Endothelial cell of umbilical vein (primary cell): ENCODE results near the gene PAQR4. TPM values are rescaled to one million over a fixed set of nuclear protein-coding genes. Genes with fewer than 3 reads are reported as not detected.

ENCODE experiments used
- BruUV-seq: library from RNA; stranded (reverse); fragments of 400-500 nt; replicated peaks from 2 replicates; lab custom pipeline; 2021; lab: Mats Ljungman, UMichigan
- CTCF ChIA-PET: fragments of 300-600, 350-600 bp; sonication (Branson Sonifier 250); formaldehyde crosslinking; loops from one replicate; lab custom pipeline; 2021; ENCODE audit warnings: antibody characterized with exemption, inconsistent platforms; lab: Charles Lee
- POLR2A ChIA-PET: fragments of 300-600, 350-600 bp; sonication (Branson Sonifier 250); formaldehyde crosslinking; loops from one replicate; lab custom pipeline; 2021; ENCODE audit warnings: antibody characterized with exemption, inconsistent platforms; lab: Charles Lee
- DNase-seq: peaks from one replicate; pipeline ENCODE4 v3.0.0-alpha.2; 2011; ENCODE audit warnings: low read depth, low spot score
- FAIRE-seq: peaks from 2 replicates; lab custom pipeline; 2011; peaks lifted over from hg19 to GRCh38; lab: Jason Lieb, UNC
- H2AFZ ChIP-seq: 2 replicates; pipeline ENCODE4 v1.6.0; 2012; ENCODE audit warnings: low read depth, low read length, control low read depth, inconsistent platforms
- H3K27ac ChIP-seq: 2 replicates; pipeline ENCODE4 v1.5.1; 2011; ENCODE audit warnings: low read depth, mild to moderate bottlenecking, control low read depth, low read length, moderate library complexity; ENCODE audit not compliant: insufficient read depth
- H3K27me3 ChIP-seq, 2 experiments: 2 replicates each; pipeline versions ENCODE4 v1.6.0 to v1.6.1; 2011; ENCODE audit warnings: low read length in 2 of 2, mixed read lengths in 1 of 2; ENCODE audit not compliant: control insufficient read depth in 2 of 2, insufficient read depth in 2 of 2
- H3K36me3 ChIP-seq, 2 experiments: 2 replicates in 1 of 2; 3 replicates in 1 of 2; pipeline ENCODE4 v1.5.1; 2011; ENCODE audit warnings: low read length in 2 of 2, mild to moderate bottlenecking in 1 of 2, moderate library complexity in 1 of 2; ENCODE audit not compliant: control insufficient read depth in 2 of 2, insufficient read depth in 2 of 2; ENCODE audit errors: extremely low read depth in 1 of 2
- H3K4me1 ChIP-seq: 3 replicates; pipeline ENCODE4 v1.5.1; 2011; ENCODE audit warnings: mild to moderate bottlenecking, low read length; ENCODE audit not compliant: control insufficient read depth, insufficient read depth; ENCODE audit errors: extremely low read depth
- H3K4me2 ChIP-seq: 2 replicates; pipeline ENCODE4 v1.6.1; 2011; ENCODE audit warnings: low read length, control low read depth, mixed read lengths; ENCODE audit not compliant: insufficient read depth
- H3K4me3 ChIP-seq, 3 experiments: fragments of 200-600 bp in 1 of 3; sonication (generic), shearing (Covaris generic) in 1 of 3; replicated peaks in 1 of 3; 2 replicates each; pipeline ENCODE4 v1.5.1; 2011 to 2016; ENCODE audit warnings: control low read depth in 3 of 3, low read length in 3 of 3, mild to moderate bottlenecking in 2 of 3, inconsistent platforms in 1 of 3, low read depth in 1 of 3, moderate library complexity in 1 of 3; ENCODE audit not compliant: insufficient read depth in 1 of 3
- H3K79me2 ChIP-seq: 2 replicates; pipeline ENCODE4 v1.6.0; 2012; ENCODE audit warnings: low read length, inconsistent platforms; ENCODE audit not compliant: control insufficient read depth, insufficient read depth
- H3K9ac ChIP-seq: replicated peaks from 2 replicates; pipeline ENCODE3; 2011; ENCODE audit warnings: low read length, control low read depth; ENCODE audit not compliant: insufficient read depth; ENCODE audit errors: extremely low read depth
- H3K9me1 ChIP-seq: replicated peaks from 3 replicates; pipeline ENCODE4 v1.6.0; 2011; ENCODE audit warnings: mild to moderate bottlenecking, low read length; ENCODE audit not compliant: control insufficient read depth, insufficient read depth; ENCODE audit errors: extremely low read depth
- H3K9me3 ChIP-seq: replicated peaks from 2 replicates; pipeline ENCODE4 v1.5.1; 2012; ENCODE audit warnings: low read length, inconsistent platforms; ENCODE audit not compliant: control insufficient read depth, insufficient read depth
- H4K20me1 ChIP-seq: replicated peaks from 2 replicates; pipeline ENCODE3; 2011; ENCODE audit warnings: mild to moderate bottlenecking, low read length; ENCODE audit not compliant: control insufficient read depth, insufficient read depth; ENCODE audit errors: extremely low read depth
- CTCF ChIP-seq, 2 donors: IDR thresholded peaks; 1 replicate in 1 of 2; 2 replicates in 1 of 2; pipeline ENCODE4 v1.5.1; 2011; ENCODE audit warnings: low read length in 2 of 2, mild to moderate bottlenecking in 2 of 2, moderate library complexity in 2 of 2, control low read depth in 1 of 2, inconsistent platforms in 1 of 2, low read depth in 1 of 2; ENCODE audit not compliant: insufficient read depth in 1 of 2; ENCODE audit errors: extremely low read depth in 1 of 2
- EZH2 ChIP-seq: IDR thresholded peaks from 2 replicates; pipeline ENCODE4 v1.6.1; 2012; ENCODE audit warnings: borderline replicate concordance, low read depth, mild to moderate bottlenecking, moderate library complexity, low read length, inconsistent platforms; ENCODE audit not compliant: severe bottlenecking
- FOS ChIP-seq: IDR thresholded peaks from 2 replicates; pipeline ENCODE4 v1.6.1; 2011; ENCODE audit warnings: mild to moderate bottlenecking, low read length, moderate library complexity, borderline replicate concordance; ENCODE audit not compliant: insufficient read depth
- GATA2 ChIP-seq: IDR thresholded peaks from 2 replicates; pipeline ENCODE4 v1.7.0; 2011; ENCODE audit warnings: low read depth, mild to moderate bottlenecking, moderate library complexity, mixed read lengths, low read length; ENCODE audit not compliant: insufficient read length, insufficient read depth
- JUN ChIP-seq: IDR thresholded peaks from 2 replicates; pipeline ENCODE4 v1.6.1; 2011; ENCODE audit warnings: borderline replicate concordance, low read depth; ENCODE audit not compliant: insufficient read length, insufficient read depth
- MAX ChIP-seq: IDR thresholded peaks from 2 replicates; pipeline ENCODE4 v1.6.1; 2011; ENCODE audit not compliant: insufficient read depth, insufficient read length
- MYC ChIP-seq: IDR thresholded peaks from one replicate; pipeline ENCODE4 v1.6.1; 2011; ENCODE audit warnings: mild to moderate bottlenecking, low read depth, low read length
- POLR2A ChIP-seq: IDR thresholded peaks from 2 replicates; pipeline ENCODE4 v1.6.1; 2012; ENCODE audit warnings: low read depth, mild to moderate bottlenecking, control low read depth, low read length
- POLR2AphosphoS5 ChIP-seq: IDR thresholded peaks from 2 replicates; pipeline ENCODE4 v1.6.1; 2012; ENCODE audit warnings: low read depth, mild to moderate bottlenecking, control low read depth, low read length, moderate library complexity; ENCODE audit not compliant: insufficient read depth
- dilution Hi-C: fragments of 300-500 bp; cut with MboI; formaldehyde crosslinking; loops from one replicate; pipeline ENCODE4 v1.15.0; 2019; ENCODE audit warnings: low sequenced_read_pairs; ENCODE audit not compliant: extremely low pct_ligation_motif_present
- intact Hi-C: fragments of 100-400 bp; cut with micrococcal nuclease; formaldehyde crosslinking; loops from one replicate; pipeline ENCODE4 v1.10.0; 2022
- polyA plus RNA-seq, 4 experiments: library from polyadenylated mRNA; depleted of rRNA in 3 of 4; stranded (reverse) in 3 of 4; unstranded in 1 of 4; fragments of >200 nt; gene quantifications; 2 replicates each; pipeline versions ENCODE4 v1.2.1 to v1.2.3, GENCODE V29; 2011 to 2012; ENCODE audit warnings: missing spikeins in 1 of 4
- total RNA-seq: library from RNA; stranded (reverse); gene quantifications from 2 replicates; pipeline ENCODE4 v1.2.3, GENCODE V29; 2021

Gene PAQR4
- total and polyA plus RNA-seq, 2 donors (not counting 3 experiments of a cell fraction or from before 2014, with no cell fraction given) = 23.8 to 31.2 TPM

- BruUV-seq = no TSS peak
- H3K4me3 ChIP-seq = no peak overlapping the region
- POLR2A ChIA-PET = no interaction called here
- H3K4me1 ChIP-seq = no peaks in the 10 kb centered on the region
- CTCF ChIA-PET = no interaction called here
- H3K4me2 ChIP-seq = no peak overlapping the region
- no peaks in the 10 kb centered on the region for H3K27me3 ChIP-seq
- no peaks in the 10 kb centered on the region for H3K79me2 ChIP-seq
- no peak overlapping the region for H2AFZ ChIP-seq
- H3K9me1 ChIP-seq = no peaks in the 10 kb centered on the region
- TF ChIP-seq GATA2 = no peak
- no peak for TF ChIP-seq FOS
- TF ChIP-seq EZH2 = no peak
- no peaks in the 10 kb centered on the region for H3K9me3 ChIP-seq
- DNase-seq (no peak), FAIRE-seq (no peak)
- dilution Hi-C loops (no loop called here), intact Hi-C loops (no loop called here)
- no peaks in the 10 kb centered on the region for H3K36me3 ChIP-seq
- H4K20me1 ChIP-seq = no peaks in the 10 kb centered on the region
- H3K9ac ChIP-seq = no peak overlapping the region
- no peak overlapping the region for H3K27ac ChIP-seq
Observed at GRCh38 chr16:2950773-2951172, 18.4 kb upstream of the PAQR4 start.

- H3K9me1 ChIP-seq = no peaks in the 10 kb centered on the region
- BruUV-seq = no TSS peak
- H3K9ac ChIP-seq = no peak overlapping the region
- no peak overlapping the region for H3K4me2 ChIP-seq
- no peaks in the 10 kb centered on the region for H3K79me2 ChIP-seq
- H3K36me3 ChIP-seq = no peaks in the 10 kb centered on the region
- intact Hi-C loops (no loop called here), dilution Hi-C loops (no loop called here)
- no peak overlapping the region for H2AFZ ChIP-seq
- no peaks in the 10 kb centered on the region for H4K20me1 ChIP-seq
- POLR2A ChIA-PET = no interaction called here
- no peak for DNase-seq
- no peak overlapping the region for H3K4me3 ChIP-seq
- no peak for FAIRE-seq
- no peaks in the 10 kb centered on the region for H3K4me1 ChIP-seq
- no peaks in the 10 kb centered on the region for H3K9me3 ChIP-seq
- CTCF ChIA-PET = interaction anchor here (1.5 kb wide), 1 partner anchor 26 kb away, joined by 6 read pairs; no protein-coding TSS in a partner anchor
- no peak for TF ChIP-seq CTCF (IDR thresholded peaks at IDR 0.05; ENCODE audit: extremely low read depth in 1 of 2, insufficient read depth in 1 of 2, low read depth in 1 of 2, low read length in 2 of 2)
- no peak for TF ChIP-seq FOS
- no peak for TF ChIP-seq JUN
- no peak for TF ChIP-seq MAX
- no peak for TF ChIP-seq POLR2A
- no peak for TF ChIP-seq EZH2
- no peak for TF ChIP-seq GATA2
- no peak for TF ChIP-seq POLR2AphosphoS5
- TF ChIP-seq MYC = no peak
- H3K27me3 ChIP-seq = no peaks in the 10 kb centered on the region
- H3K27ac ChIP-seq = no peak overlapping the region
Observed at GRCh38 chr16:2952679-2953078, 16.5 kb upstream of the PAQR4 start.
